Adrenal gland (tissue), 12 donors: ENCODE data around the gene SCAI. TPM values are rescaled to one million over a fixed set of nuclear protein-coding genes. Genes with fewer than 3 reads are reported as not detected.

Experiments used
- DNase-seq, 7 donors: peaks; one replicate each; pipeline ENCODE4 v3.0.0-alpha.2; 2019 to 2020
- H3K27ac ChIP-seq, 5 donors: fragments of 200-600 bp; sonication (generic) in 4 of 5; 1 replicate in 3 of 5; 2 replicates in 2 of 5; pipeline versions ENCODE4 v1.5.1 to v1.8.0; 2016 to 2020; ENCODE audit warnings: mild to moderate bottlenecking in 1 of 5
- H3K27me3 ChIP-seq: fragments of 200-600 bp; 2 replicates; pipeline ENCODE4 v1.8.0; 2021
- H3K36me3 ChIP-seq, 2 donors: fragments of 200-600 bp; replicated peaks in 1 of 2; 1 replicate in 1 of 2; 2 replicates in 1 of 2; pipeline versions ENCODE4 v1.5.1 to v1.8.0; 2018 to 2022
- H3K4me1 ChIP-seq, 2 donors: fragments of 200-600 bp; replicated peaks in 1 of 2; 1 replicate in 1 of 2; 2 replicates in 1 of 2; pipeline versions ENCODE4 v1.5.1 to v1.8.0; 2018 to 2021
- H3K4me3 ChIP-seq, 4 donors: fragments of 200-600 bp; sonication (generic) in 3 of 4; one replicate each; pipeline ENCODE4 v1.5.1; 2016 to 2018
- H3K9me3 ChIP-seq, 3 donors: fragments of 200-600 bp; sonication (generic) in 1 of 3; replicated peaks in 1 of 3; 1 replicate in 2 of 3; 2 replicates in 1 of 3; pipeline versions ENCODE4 v1.5.1 to v1.8.0; 2016 to 2021
- POLR2A ChIP-seq, 2 donors: fragments of 450-650 bp; IDR thresholded peaks; one replicate each; pipeline ENCODE4 v1.6.1; 2017; ENCODE audit warnings: antibody characterized with exemption in 2 of 2, mild to moderate bottlenecking in 2 of 2, moderate library complexity in 1 of 2
- WGBS, 4 donors: extraction: QIAGEN DNeasy Blood & Tissue Kit in 2 of 4; methylation state at CpG; one replicate each; pipeline versions ENCODE4 v1.1.5 to v1.1.7; 2013 to 2017; 5-methylcytosine and 5-hydroxymethylcytosine counted together
- intact Hi-C, 2 donors: fragments of 100-400 bp; cut with DNase I; formaldehyde crosslinking; loops; one replicate each; pipeline versions ENCODE4 v1.14.1 to v1.15.0; 2022 to 2023
- polyA plus RNA-seq, 3 donors: library from polyadenylated mRNA; stranded (reverse); fragments of 200-250 nt in 2 of 3; fragments of 350-450 nt in 1 of 3; fragmentation: Illumina TruSeq in 1 of 3; extraction: RNeasy Lipid Tissue Mini Kit (QIAGEN cat#74804) in 1 of 3; gene quantifications; one replicate each; pipeline ENCODE4 v1.2.3, GENCODE V29; 2013 to 2014
- total RNA-seq, 9 donors: library from RNA; depleted of rRNA in 4 of 9; stranded (reverse); fragments of >200 nt in 4 of 9; fragments of 120-200 nt in 1 of 9; fragmentation: NEBNext Ultra II Directional in 1 of 9; extraction: Animal tissue kit (Norgen Biotek cat#: 25700) in 1 of 9; gene quantifications; one replicate each; pipeline versions ENCODE4 v1.1.0 to v1.2.4, GENCODE V29; 2013 to 2023
- TF ChIP-seq, protein P1 (sequence below), 6 experiments: fragments of 450-650 bp in 4 of 6; fragments of 200-600 bp in 2 of 6; sonication (generic) in 1 of 6; IDR thresholded peaks; 1 replicate in 5 of 6; 2 replicates in 1 of 6; pipeline versions ENCODE4 v1.5.1 to v1.8.0; 2016 to 2021; ENCODE audit warnings: antibody characterized with exemption in 6 of 6, mild to moderate bottlenecking in 2 of 6, moderate library complexity in 1 of 6
- donor health status: healthy with polysubstance abuse.
- donor health status: Bipolar disorder and iron deficiency.
- donor health status: DM: yes; HTN: yes; CAD: no.
- donor health status: DM: no; HTN: no; CAD: no.
- donor health status: DM: no; HTN: no; CAD: no.
- donor health status: DM: yes; HTN: yes; CAD: no.

SCAI gene
- total and polyA plus RNA-seq, 12 donors: 1.4 to 19.6 (median 9.2) TPM

DNA sequence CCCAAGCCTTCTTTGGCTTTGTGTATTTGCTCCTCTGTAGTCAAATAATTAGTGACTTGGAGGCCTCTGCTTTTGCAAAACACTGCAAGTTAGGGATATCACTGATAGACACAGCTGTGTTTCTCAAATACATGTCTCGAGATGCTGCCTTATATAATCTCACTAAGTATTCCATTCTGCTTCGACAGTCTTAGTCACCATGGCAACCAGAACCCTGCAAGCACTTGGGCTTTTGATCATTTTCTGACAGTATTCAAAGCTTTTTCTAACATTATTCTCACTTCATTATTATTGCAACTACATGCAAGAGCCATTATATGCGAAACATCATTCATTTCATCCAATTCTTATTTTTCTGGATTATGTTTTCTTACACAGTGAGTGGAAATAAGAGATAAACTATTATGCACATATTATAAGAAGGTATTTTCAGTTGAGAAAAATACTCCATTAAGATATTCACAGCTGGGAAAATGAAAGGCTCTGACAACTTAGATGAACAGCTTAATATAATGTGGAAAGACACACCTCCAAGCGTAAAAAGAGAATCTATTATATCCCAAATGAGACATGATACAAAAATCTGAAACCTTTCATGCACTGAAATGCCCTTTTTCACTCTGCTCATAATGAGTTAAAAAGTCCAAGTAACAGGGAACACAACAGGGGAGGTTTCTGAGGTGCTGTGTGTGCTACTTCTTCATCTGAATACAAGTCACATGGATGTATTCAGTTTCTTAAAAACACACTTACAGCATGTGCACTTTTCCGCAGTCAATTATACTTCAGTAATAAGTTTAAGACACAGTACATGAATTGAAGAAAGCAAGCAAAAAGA, 93.9 kb downstream of the SCAI start:
- no peaks in the 10 kb centered on the region for H3K4me1 ChIP-seq
- no peak overlapping the region for H3K27ac ChIP-seq
- intact Hi-C loops: no loop called here
- 81 to 92% (median 87%) methylated on average over 5 of the region's 5 CpGs for WGBS, 4 donors
- H3K27me3 ChIP-seq: no peaks in the 10 kb centered on the region
- no peaks in the 10 kb centered on the region for H3K9me3 ChIP-seq
- DNase-seq: no peak
- TF ChIP-seq, protein P1, sequence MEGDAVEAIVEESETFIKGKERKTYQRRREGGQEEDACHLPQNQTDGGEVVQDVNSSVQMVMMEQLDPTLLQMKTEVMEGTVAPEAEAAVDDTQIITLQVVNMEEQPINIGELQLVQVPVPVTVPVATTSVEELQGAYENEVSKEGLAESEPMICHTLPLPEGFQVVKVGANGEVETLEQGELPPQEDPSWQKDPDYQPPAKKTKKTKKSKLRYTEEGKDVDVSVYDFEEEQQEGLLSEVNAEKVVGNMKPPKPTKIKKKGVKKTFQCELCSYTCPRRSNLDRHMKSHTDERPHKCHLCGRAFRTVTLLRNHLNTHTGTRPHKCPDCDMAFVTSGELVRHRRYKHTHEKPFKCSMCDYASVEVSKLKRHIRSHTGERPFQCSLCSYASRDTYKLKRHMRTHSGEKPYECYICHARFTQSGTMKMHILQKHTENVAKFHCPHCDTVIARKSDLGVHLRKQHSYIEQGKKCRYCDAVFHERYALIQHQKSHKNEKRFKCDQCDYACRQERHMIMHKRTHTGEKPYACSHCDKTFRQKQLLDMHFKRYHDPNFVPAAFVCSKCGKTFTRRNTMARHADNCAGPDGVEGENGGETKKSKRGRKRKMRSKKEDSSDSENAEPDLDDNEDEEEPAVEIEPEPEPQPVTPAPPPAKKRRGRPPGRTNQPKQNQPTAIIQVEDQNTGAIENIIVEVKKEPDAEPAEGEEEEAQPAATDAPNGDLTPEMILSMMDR (IDR thresholded peaks at IDR 0.05): no peak
- TF ChIP-seq POLR2A (IDR thresholded peaks at IDR 0.05): no peak
- H3K36me3 ChIP-seq: no peaks in the 10 kb centered on the region
- no peak overlapping the region for H3K4me3 ChIP-seq

DNA sequence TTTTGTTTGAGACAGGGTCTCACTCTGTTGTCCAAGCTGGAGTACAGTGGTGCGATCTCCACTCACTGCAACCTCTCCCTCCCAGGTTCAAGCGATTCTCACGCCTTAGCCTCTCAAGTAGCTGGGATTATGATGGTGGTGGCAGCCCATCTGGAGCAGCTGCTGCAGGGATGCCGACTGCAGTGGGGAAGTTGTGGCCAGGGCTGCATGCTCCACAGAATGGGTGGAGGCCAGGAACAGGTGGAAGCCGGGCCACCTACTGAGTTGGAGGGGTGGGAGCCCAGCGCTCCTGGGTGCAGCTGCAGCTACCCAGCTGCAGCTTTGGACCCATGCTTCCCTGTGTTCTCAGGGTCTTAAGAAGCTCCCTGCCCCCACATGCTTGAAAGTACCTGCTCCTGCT, 99.7 kb downstream of the SCAI start:
- Histone ChIP-seq H3K4me3 (no peak overlapping the region), H3K27ac (no peak overlapping the region), H3K27me3 (no peaks in the 10 kb centered on the region), H3K4me1 (no peaks in the 10 kb centered on the region), H3K36me3 (no peaks in the 10 kb centered on the region), H3K9me3 (no peaks in the 10 kb centered on the region)
- no peak for DNase-seq
- WGBS, 4 donors: 89 to 100% (median 96%) methylated on average over 3 to 6 of the region's 6 CpGs
- no peak for TF ChIP-seq POLR2A (IDR thresholded peaks at IDR 0.05)
- intact Hi-C loops: no loop called here

DNA sequence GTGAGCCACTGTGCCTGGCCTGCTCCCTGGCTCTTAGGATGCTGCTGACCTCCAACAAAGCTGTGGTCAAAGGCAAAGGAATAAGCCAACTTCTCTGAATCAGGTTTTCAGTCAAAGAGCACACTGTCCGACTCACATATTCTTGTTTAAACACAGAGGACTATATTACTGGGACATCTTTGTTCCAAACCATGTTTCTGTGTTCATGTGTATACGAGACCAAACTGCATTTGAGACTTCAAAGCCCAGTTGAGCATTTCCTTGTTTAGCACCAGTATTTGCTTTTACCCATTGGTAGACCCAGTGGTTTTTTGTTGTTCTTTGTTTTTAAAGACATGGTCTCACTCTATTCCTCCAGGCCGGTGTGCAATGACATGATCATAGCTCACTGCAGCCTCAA, 100.2 kb downstream of the SCAI start:
- DNase-seq: no peak
- intact Hi-C loops: no loop called here
- TF ChIP-seq, protein P1 (IDR thresholded peaks at IDR 0.05): no peak
- TF ChIP-seq POLR2A (IDR thresholded peaks at IDR 0.05): no peak
- Histone ChIP-seq H3K4me3 (no peak overlapping the region), H3K36me3 (no peaks in the 10 kb centered on the region), H3K4me1 (no peaks in the 10 kb centered on the region), H3K27me3 (no peaks in the 10 kb centered on the region), H3K9me3 (no peaks in the 10 kb centered on the region), H3K27ac (no peak overlapping the region)
- 91 to 99% (median 98%) methylated on average over 3 of the region's 3 CpGs for WGBS, 4 donors

DNA sequence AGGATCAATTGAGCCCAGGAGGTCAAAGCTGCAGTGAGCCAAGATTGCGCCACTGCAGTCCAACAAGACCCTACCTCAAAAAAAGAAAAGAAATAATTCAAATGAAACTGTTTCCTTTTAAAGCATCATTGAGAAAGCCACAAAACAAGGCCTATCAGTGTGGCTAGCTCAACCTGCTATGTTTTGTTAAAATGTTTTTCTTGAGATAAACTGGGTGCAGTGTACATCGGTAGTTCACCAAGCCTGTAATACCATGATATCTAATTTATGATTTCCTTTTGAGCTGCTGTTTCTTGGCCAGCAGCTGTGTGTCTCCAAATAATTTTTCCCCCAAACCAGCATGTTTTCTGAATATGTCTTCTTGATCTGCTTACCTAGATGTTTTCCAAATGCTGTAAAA, 105.2 kb downstream of the SCAI start:
- no peak overlapping the region for H3K4me3 ChIP-seq
- DNase-seq: no peak
- intact Hi-C loops: no loop called here
- H3K4me1 ChIP-seq: no peaks in the 10 kb centered on the region
- no peak overlapping the region for H3K27ac ChIP-seq
- no peaks in the 10 kb centered on the region for H3K9me3 ChIP-seq
- WGBS, 4 donors: 66 to 81% (median 79%) methylated on average over 2 of the region's 2 CpGs
- TF ChIP-seq POLR2A (IDR thresholded peaks at IDR 0.05): no peak
- TF ChIP-seq, protein P1 (IDR thresholded peaks at IDR 0.05): no peak
- H3K36me3 ChIP-seq: no peaks in the 10 kb centered on the region
- H3K27me3 ChIP-seq: no peaks in the 10 kb centered on the region

DNA sequence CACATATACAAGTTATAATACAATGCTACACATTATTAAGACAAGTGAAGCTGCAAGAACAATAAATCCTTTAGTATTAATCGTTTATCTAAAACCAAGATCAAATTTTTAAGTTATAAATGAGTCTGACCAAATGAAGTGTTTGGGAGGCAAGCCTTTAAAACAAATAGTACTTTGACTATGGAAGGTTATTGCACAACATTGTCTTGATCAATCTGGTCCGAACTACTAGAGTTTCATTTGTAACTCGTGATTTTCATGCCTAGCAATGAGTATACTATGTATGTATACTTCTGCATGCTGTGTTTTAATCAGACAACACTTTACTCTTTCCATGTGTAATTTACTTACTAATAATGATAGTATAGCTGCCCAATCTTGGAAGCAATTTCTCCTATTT, 115.3 kb downstream of the SCAI start:
- Histone ChIP-seq H3K36me3 (no peaks in the 10 kb centered on the region), H3K4me3 (no peak overlapping the region), H3K4me1 (no peaks in the 10 kb centered on the region), H3K27ac (no peak overlapping the region), H3K27me3 (no peaks in the 10 kb centered on the region), H3K9me3 (no peaks in the 10 kb centered on the region)
- no peak for TF ChIP-seq POLR2A (IDR thresholded peaks at IDR 0.05)
- TF ChIP-seq, protein P1 (IDR thresholded peaks at IDR 0.05): no peak
- intact Hi-C loops: no loop called here
- no peak for DNase-seq
- WGBS, 4 donors: 89 to 98% (median 90%) methylated on average over 3 of the region's 3 CpGs
